HepG2 (cell line): ENCODE results near the gene TRIM2. TPM values are rescaled to one million over a fixed set of nuclear protein-coding genes. Genes with fewer than 3 reads are reported as not detected.

Experiments used
- ATAC-seq: fragments of 200-7000 bp; cut with Tn5 transposase; 3 replicates; pipeline ENCODE4 v1.9.1; 2020; ENCODE audit warnings: mild to moderate bottlenecking, moderate library complexity
- BruUV-seq: library from RNA; stranded (reverse); fragments of 400-500 nt; replicated peaks from 2 replicates; lab custom pipeline; 2021; lab: Mats Ljungman, UMichigan
- CTCF ChIA-PET: fragments of 300-600 bp; formaldehyde crosslinking; extraction: SDS; loops from one replicate; lab custom pipeline; 2021; ENCODE audit warnings: low total read pairs, inconsistent platforms, low intra/inter-chr PET ratio; lab: Yijun Ruan, JAX
- POLR2A ChIA-PET: fragments of 350-600 bp; sonication (Branson Sonifier 250); formaldehyde crosslinking; loops from one replicate; lab custom pipeline; 2020; ENCODE audit warnings: antibody characterized with exemption, inconsistent platforms; lab: Yijun Ruan, JAX
- DNase-seq: peaks from one replicate; pipeline ENCODE4 v3.0.0-alpha.2; 2015; ENCODE audit warnings: low spot score
- FAIRE-seq: peaks from 3 replicates; lab custom pipeline; 2011; peaks lifted over from hg19 to GRCh38; lab: Jason Lieb, UNC
- H2AFZ ChIP-seq: one replicate; pipeline ENCODE4 v1.6.1; 2011; ENCODE audit warnings: low read length, inconsistent platforms
- H3K27ac ChIP-seq: fragments of 300-600 bp; 3 replicates; pipeline ENCODE4 v1.8.0; 2011; ENCODE audit warnings: mixed run types, mild to moderate bottlenecking, mixed read lengths, low read length, inconsistent platforms; ENCODE audit not compliant: insufficient read depth; ENCODE audit errors: extremely low read length
- H3K27me3 ChIP-seq, 2 experiments: fragments of 200-600 bp in 1 of 2; 2 replicates in 1 of 2; 3 replicates in 1 of 2; pipeline versions ENCODE4 v1.6.0 to v1.8.0; 2011; ENCODE audit warnings: low read length in 2 of 2, mild to moderate bottlenecking in 2 of 2, moderate library complexity in 2 of 2, inconsistent platforms in 1 of 2; ENCODE audit not compliant: insufficient read depth in 2 of 2, control insufficient read depth in 1 of 2
- H3K36me3 ChIP-seq, 2 experiments: fragments of 200-600 bp in 1 of 2; replicated peaks in 1 of 2; 2 replicates in 1 of 2; 3 replicates in 1 of 2; pipeline versions ENCODE4 v1.5.1 to v1.8.0; 2011; ENCODE audit warnings: low read length in 2 of 2, inconsistent platforms in 1 of 2; ENCODE audit not compliant: insufficient read depth in 2 of 2, control insufficient read depth in 1 of 2
- H3K4me1 ChIP-seq: 2 replicates; pipeline ENCODE4 v1.5.1; 2012; ENCODE audit warnings: low read length, inconsistent platforms; ENCODE audit not compliant: insufficient read depth
- H3K4me2 ChIP-seq: 2 replicates; pipeline ENCODE4 v1.6.0; 2011; ENCODE audit warnings: low read depth, low read length, inconsistent platforms
- H3K4me3 ChIP-seq, 3 experiments: fragments of 200-600 bp in 1 of 3; sonication (generic), shearing (Covaris generic) in 1 of 3; replicated peaks in 1 of 3; 2 replicates each; pipeline ENCODE4 v1.5.1; 2011 to 2016; ENCODE audit warnings: low read length in 3 of 3, inconsistent platforms in 2 of 3, low read depth in 2 of 3, mild to moderate bottlenecking in 2 of 3, control low read depth in 1 of 3, mixed read lengths in 1 of 3; ENCODE audit not compliant: insufficient read depth in 1 of 3
- H3K79me2 ChIP-seq: one replicate; pipeline ENCODE4 v1.6.1; 2011; ENCODE audit warnings: low read length, inconsistent platforms; ENCODE audit not compliant: insufficient read depth
- H3K9ac ChIP-seq: 2 replicates; pipeline ENCODE4 v1.6.0; 2011; ENCODE audit warnings: mild to moderate bottlenecking, low read depth, low read length, inconsistent platforms; ENCODE audit not compliant: insufficient read depth
- H3K9me3 ChIP-seq: 2 replicates; pipeline ENCODE4 v1.5.1; 2012; ENCODE audit warnings: mild to moderate bottlenecking, low read length
- H4K20me1 ChIP-seq: 2 replicates; pipeline ENCODE4 v1.6.0; 2011; ENCODE audit warnings: inconsistent platforms, mild to moderate bottlenecking, low read length, moderate library complexity; ENCODE audit not compliant: insufficient read depth
- BCL6 ChIP-seq: IDR thresholded peaks from 2 replicates; pipeline ENCODE4 v1.6.1; 2016; ENCODE audit warnings: missing genetic modification reagents, missing compliant biosample characterization
- CEBPG ChIP-seq: IDR thresholded peaks from 2 replicates; pipeline ENCODE4 v1.6.1; 2016
- FLYWCH1 ChIP-seq: sonication (generic); formaldehyde crosslinking; IDR thresholded peaks from 2 replicates; pipeline ENCODE4 v1.8.1; 2023; ENCODE audit warnings: mild to moderate bottlenecking, missing genetic modification reagents
- HHEX ChIP-seq: IDR thresholded peaks from 2 replicates; pipeline ENCODE4 v1.6.1; 2016; ENCODE audit warnings: control low read depth
- MBNL3 ChIP-seq: fragments of 250-450 bp; sonication (Bioruptor Pico); conservative IDR thresholded peaks from 2 replicates; pipeline ENCODE4 v1.8.0; 2022; ENCODE audit warnings: mild to moderate bottlenecking, inconsistent platforms
- NFE2 ChIP-seq: sonication (generic); formaldehyde crosslinking; IDR thresholded peaks from 2 replicates; pipeline ENCODE4 v1.4.0; 2020; ENCODE audit warnings: missing genetic modification reagents
- POLR2AphosphoS5 ChIP-seq: IDR thresholded peaks from 2 replicates; pipeline ENCODE4 v1.6.1; 2012; ENCODE audit warnings: low read depth, low read length
- RAD51 ChIP-seq: fragments of 450-650 bp; IDR thresholded peaks from 2 replicates; pipeline ENCODE4 v1.6.1; 2016; ENCODE audit warnings: borderline replicate concordance
- ZBTB38 ChIP-seq: sonication (generic); formaldehyde crosslinking; IDR thresholded peaks from 2 replicates; pipeline ENCODE4 v1.5.1; 2020; ENCODE audit warnings: mild to moderate bottlenecking, missing genetic modification reagents
- ZNF558 ChIP-seq: sonication (generic); formaldehyde crosslinking; IDR thresholded peaks from 2 replicates; pipeline ENCODE4 v1.9.0; 2022; ENCODE audit warnings: mild to moderate bottlenecking, missing genetic modification reagents, borderline replicate concordance
- ZNF841 ChIP-seq: sonication (generic); formaldehyde crosslinking; IDR thresholded peaks from 2 replicates; pipeline ENCODE4 v1.8.1; 2023; ENCODE audit warnings: missing genetic modification reagents, borderline replicate concordance
- WGBS: methylation state at CpG from one replicate; pipeline ENCODE4 v1.1.6; 2017; ENCODE audit warnings: low lambda C conversion rate; 5-methylcytosine and 5-hydroxymethylcytosine counted together
- in situ Hi-C: cut with HindIII; loops from 2 replicates; pipeline ENCODE4 v1.10.0; 2017; ENCODE audit warnings: low pct_unique_long_range_greater_than_20kb; ENCODE audit not compliant: extremely low pct_ligation_motif_present
- intact Hi-C: fragments of 100-400 bp; cut with micrococcal nuclease; formaldehyde crosslinking; loops from one replicate; pipeline ENCODE4 v1.10.0; 2022; ENCODE audit not compliant: unreplicated experiment
- polyA plus RNA-seq, 8 experiments: library from polyadenylated mRNA; depleted of rRNA in 3 of 8; stranded (reverse) in 7 of 8; unstranded in 1 of 8; fragments of >200 nt; fragmentation: Illumina TruSeq in 4 of 8; extraction: Trizol in 4 of 8; gene quantifications; 2 replicates each; pipeline versions ENCODE4 v1.2.1 to v1.2.3, GENCODE V29; 2011 to 2016; ENCODE audit warnings: low read depth in 4 of 8, missing spikeins in 1 of 8, mixed read lengths in 1 of 8; ENCODE audit not compliant: insufficient read depth in 1 of 8
- total RNA-seq, 5 experiments: library from RNA; depleted of rRNA; stranded (reverse); fragments of >200 nt; fragmentation: Illumina TruSeq; extraction: Trizol; gene quantifications; 2 replicates each; pipeline ENCODE4 v1.2.3, GENCODE V29; 2016; ENCODE audit warnings: low read depth in 1 of 5
- TF ChIP-seq, protein P1 (sequence below): IDR thresholded peaks from 2 replicates; pipeline ENCODE4 v1.6.1; 2016; ENCODE audit warnings: missing biosample characterization, missing genetic modification reagents, low read depth
- TF ChIP-seq, protein P2 (sequence below): sonication (generic); formaldehyde crosslinking; IDR thresholded peaks from 2 replicates; pipeline ENCODE4 v1.8.0; 2022; ENCODE audit warnings: missing genetic modification reagents, mild to moderate bottlenecking, inconsistent platforms, borderline replicate concordance

The TRIM2 gene
- total and polyA plus RNA-seq, 2 of the 13 experiments (the other 11 are each of a cell fraction or from before 2014, with no cell fraction given), result 2.1 to 4.2 TPM

GRCh38 chr4:153335665-153336064 is 131.4 kb downstream of the TRIM2 start (continued):
- no peak for TF ChIP-seq RAD51

GRCh38 chr4:153337686-153338085 is 133.4 kb downstream of the TRIM2 start:
- intact Hi-C loops, result no loop called here
- H3K27me3 ChIP-seq, result no peaks in the 10 kb centered on the region
- ATAC-seq (no peak), FAIRE-seq (no peak), DNase-seq (no peak)
- no peaks in the 10 kb centered on the region for H4K20me1 ChIP-seq
- no peaks in the 10 kb centered on the region for H3K79me2 ChIP-seq
- in situ Hi-C loops, result no loop called here
- H3K9me3 ChIP-seq, result no peaks in the 10 kb centered on the region
- WGBS, result 89% methylated on average over 4 of the region's 4 CpGs
- BruUV-seq, result no TSS peak
- no peak overlapping the region for H3K4me3 ChIP-seq
- no peak overlapping the region for H3K9ac ChIP-seq
- no peak overlapping the region for H3K27ac ChIP-seq
- POLR2A ChIA-PET, result no interaction called here
- no peak overlapping the region for H2AFZ ChIP-seq
- peaks cover 9% of the 10 kb centered on the region; the same call in 1 of the 2 replicates for H3K4me1 ChIP-seq
- no peaks in the 10 kb centered on the region for H3K36me3 ChIP-seq
- TF ChIP-seq ZBTB38 (CRISPR knock-in tag) (no peak), MBNL3 (CRISPR knock-in tag) (no peak), ZNF558 (CRISPR knock-in tag) (no peak), NFE2 (CRISPR knock-in tag) (no peak), POLR2AphosphoS5 (no peak), RAD51 (no peak), BCL6 (CRISPR knock-in tag) (no peak), HHEX (no peak), ZNF841 (CRISPR knock-in tag) (no peak), FLYWCH1 (CRISPR knock-in tag) (no peak), CEBPG (CRISPR knock-in tag) (no peak)
- TF ChIP-seq, protein P1, sequence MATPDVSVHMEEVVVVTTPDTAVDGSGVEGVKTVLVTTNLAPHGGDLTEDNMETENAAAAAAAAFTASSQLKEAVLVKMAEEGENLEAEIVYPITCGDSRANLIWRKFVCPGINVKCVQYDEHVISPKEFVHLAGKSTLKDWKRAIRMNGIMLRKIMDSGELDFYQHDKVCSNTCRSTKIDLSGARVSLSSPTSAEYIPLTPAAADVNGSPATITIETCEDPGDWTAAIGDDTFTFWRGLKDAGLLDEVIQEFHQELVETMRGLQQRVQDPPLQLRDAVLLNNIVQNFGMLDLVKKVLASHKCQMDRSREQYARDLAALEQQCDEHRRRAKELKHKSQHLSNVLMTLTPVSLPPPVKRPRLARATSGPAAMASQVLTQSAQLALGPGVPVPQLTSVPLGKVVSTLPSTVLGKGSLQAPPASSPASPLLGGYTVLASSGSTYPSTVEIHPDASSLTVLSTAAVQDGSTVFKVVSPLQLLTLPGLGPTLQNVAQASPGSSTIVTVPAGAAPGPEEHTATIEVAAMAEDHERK, result no peak
- TF ChIP-seq, protein P2, sequence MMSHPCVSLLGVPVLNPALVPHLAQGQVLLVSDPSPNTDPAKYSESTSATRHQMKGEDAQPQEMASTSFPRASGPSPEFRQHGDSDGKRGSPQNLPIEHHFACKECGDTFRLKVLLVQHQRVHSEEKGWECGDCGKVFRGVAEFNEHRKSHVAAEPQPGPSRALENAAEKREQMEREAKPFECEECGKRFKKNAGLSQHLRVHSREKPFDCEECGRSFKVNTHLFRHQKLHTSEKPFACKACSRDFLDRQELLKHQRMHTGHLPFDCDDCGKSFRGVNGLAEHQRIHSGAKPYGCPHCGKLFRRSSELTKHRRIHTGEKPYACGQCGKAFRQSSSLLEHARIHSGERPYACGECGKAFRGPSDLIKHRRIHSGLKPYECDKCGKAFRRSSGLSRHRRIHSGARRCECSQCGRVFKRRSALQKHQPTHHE, result no peak
- CTCF ChIA-PET, result no interaction called here
- no peak overlapping the region for H3K4me2 ChIP-seq
